ENCODE data around the gene LIN7B. TPM values are rescaled to one million over a fixed set of nuclear protein-coding genes. Genes with fewer than 3 reads are reported as not detected.
A peak's percentile ranks its signal among the peaks of the same experiment; 100 is the strongest.

The LIN7B gene
- total and polyA plus RNA-seq, 2 of the 13 experiments (the other 11 are each of a cell fraction or from before 2014, with no cell fraction given) = 5.3 to 7.6 TPM

DNA sequence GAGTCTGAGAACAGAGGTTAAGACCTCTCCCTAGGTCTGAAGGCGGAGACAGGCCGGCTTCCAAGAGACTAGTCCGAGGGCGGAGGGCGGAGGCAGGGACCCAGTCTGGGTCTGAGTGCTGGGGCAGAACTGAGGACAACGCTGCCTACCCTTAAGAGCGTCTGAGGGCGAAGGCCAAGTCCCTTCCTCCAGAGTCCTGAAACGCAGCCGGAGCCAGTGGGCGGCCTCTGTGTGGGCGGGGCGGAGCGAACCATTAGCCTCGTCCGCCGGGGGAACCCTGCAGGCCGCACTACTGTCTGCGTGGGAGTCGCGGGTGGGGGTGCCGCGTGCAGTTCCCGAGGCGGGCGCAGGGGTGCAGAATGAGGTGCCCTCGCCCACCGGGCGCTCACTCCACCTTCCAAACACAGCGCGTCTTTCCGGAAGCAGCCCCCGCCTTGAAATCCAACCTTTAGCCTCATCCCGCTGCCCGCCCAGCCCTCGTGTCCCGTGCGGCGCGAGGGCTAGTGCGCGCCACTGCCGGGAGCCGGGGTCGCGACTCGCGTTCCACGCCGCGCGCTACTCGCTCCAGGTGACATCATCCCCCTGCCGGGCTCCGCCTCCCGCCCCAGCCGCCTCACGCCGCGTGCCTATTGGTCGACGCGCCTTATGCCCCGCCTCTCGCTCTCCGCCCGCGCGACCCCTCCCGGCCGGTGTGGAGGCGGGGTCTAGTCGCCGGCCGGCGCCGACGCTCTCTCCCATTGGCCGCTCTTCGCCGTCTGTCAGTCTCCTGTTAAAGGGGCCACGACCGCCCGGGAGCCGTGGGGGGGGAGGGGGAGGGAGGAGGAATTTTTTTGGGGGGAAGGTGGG, 4.6 kb downstream of the LIN7B start, which contains the start of gene C19orf73 (continued):
- no peak for TF ChIP-seq ZNF329 (CRISPR knock-in tag; IDR thresholded peaks at IDR 0.05; ENCODE audit: low read depth)
- 0 out of 2 replicates have a peak, but pooled peaks have one; percentile 26 for TF ChIP-seq HNF4G (IDR thresholded peaks at IDR 0.05; ENCODE audit: borderline replicate concordance, low read depth, low read length)
- no peak for TF ChIP-seq HNF4G (CRISPR knock-in tag; IDR thresholded peaks at IDR 0.05; ENCODE audit: borderline replicate concordance, low read depth)
- TF ChIP-seq ZNF75D (CRISPR knock-in tag; IDR thresholded peaks at IDR 0.05; ENCODE audit: borderline replicate concordance) = no peak
- no peak for TF ChIP-seq NFIB (CRISPR knock-in tag; IDR thresholded peaks at IDR 0.05; ENCODE audit: borderline replicate concordance)
- no peak for TF ChIP-seq GTF2F1 (IDR thresholded peaks at IDR 0.05; ENCODE audit: low read length)
- TF ChIP-seq KLF9 (CRISPR knock-in tag; IDR thresholded peaks at IDR 0.05; ENCODE audit: low read depth) = no peak
- peak; percentile 54; the same call in 1 of the 2 replicates for TF ChIP-seq ZNF768 (CRISPR knock-in tag; IDR thresholded peaks at IDR 0.05)
- TF ChIP-seq MTF2 (CRISPR knock-in tag; IDR thresholded peaks at IDR 0.05; ENCODE audit: borderline replicate concordance) = no peak
- TF ChIP-seq IKZF4 (CRISPR knock-in tag; IDR thresholded peaks at IDR 0.05; ENCODE audit: borderline replicate concordance, low read depth, not compliant biosample characterization) = no peak
- no peak for TF ChIP-seq ZNF33B (CRISPR knock-in tag; IDR thresholded peaks at IDR 0.05)
- no peak for TF ChIP-seq SIX4 (CRISPR knock-in tag; IDR thresholded peaks at IDR 0.05)
- TF ChIP-seq, protein P1, sequence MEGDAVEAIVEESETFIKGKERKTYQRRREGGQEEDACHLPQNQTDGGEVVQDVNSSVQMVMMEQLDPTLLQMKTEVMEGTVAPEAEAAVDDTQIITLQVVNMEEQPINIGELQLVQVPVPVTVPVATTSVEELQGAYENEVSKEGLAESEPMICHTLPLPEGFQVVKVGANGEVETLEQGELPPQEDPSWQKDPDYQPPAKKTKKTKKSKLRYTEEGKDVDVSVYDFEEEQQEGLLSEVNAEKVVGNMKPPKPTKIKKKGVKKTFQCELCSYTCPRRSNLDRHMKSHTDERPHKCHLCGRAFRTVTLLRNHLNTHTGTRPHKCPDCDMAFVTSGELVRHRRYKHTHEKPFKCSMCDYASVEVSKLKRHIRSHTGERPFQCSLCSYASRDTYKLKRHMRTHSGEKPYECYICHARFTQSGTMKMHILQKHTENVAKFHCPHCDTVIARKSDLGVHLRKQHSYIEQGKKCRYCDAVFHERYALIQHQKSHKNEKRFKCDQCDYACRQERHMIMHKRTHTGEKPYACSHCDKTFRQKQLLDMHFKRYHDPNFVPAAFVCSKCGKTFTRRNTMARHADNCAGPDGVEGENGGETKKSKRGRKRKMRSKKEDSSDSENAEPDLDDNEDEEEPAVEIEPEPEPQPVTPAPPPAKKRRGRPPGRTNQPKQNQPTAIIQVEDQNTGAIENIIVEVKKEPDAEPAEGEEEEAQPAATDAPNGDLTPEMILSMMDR (CRISPR knock-in tag; IDR thresholded peaks at IDR 0.05) = peak; percentile 40
- TF ChIP-seq MLLT10 (CRISPR knock-in tag; IDR thresholded peaks at IDR 0.05) = no peak
- peak; percentile 64; the same call in 1 of the 2 replicates for TF ChIP-seq ZNF503 (CRISPR knock-in tag; IDR thresholded peaks at IDR 0.05)
- TF ChIP-seq RBAK (CRISPR knock-in tag; IDR thresholded peaks at IDR 0.05) = no peak
- TF ChIP-seq ZNF124 (CRISPR knock-in tag; IDR thresholded peaks at IDR 0.05) = peak; percentile 34; the same call in 1 of the 2 replicates
- TF ChIP-seq ZNF136 (CRISPR knock-in tag; IDR thresholded peaks at IDR 0.05; ENCODE audit: low read depth) = no peak
- no peak for TF ChIP-seq GTF3A (CRISPR knock-in tag; conservative IDR thresholded peaks at IDR 0.05)
- peak in 1 of 2 experiments; percentile 55; a peak in 2 of 4 replicates for TF ChIP-seq REST (IDR thresholded peaks at IDR 0.05; ENCODE audit: borderline replicate concordance in 1 of 2, low read depth in 1 of 2, low read length in 2 of 2)
- peak; percentile 33; the same call in 1 of the 2 replicates for TF ChIP-seq FOSL2 (CRISPR knock-in tag; IDR thresholded peaks at IDR 0.05)
- no peak for TF ChIP-seq ZNF7 (CRISPR knock-in tag; IDR thresholded peaks at IDR 0.05)
- peak; percentile 71; the same call in 1 of the 2 replicates for TF ChIP-seq ZNF749 (CRISPR knock-in tag; IDR thresholded peaks at IDR 0.05; ENCODE audit: borderline replicate concordance)

Measured in HepG2 (cell line).